ENCODE data around the gene SOAT2.

SOAT2 gene

DNA sequence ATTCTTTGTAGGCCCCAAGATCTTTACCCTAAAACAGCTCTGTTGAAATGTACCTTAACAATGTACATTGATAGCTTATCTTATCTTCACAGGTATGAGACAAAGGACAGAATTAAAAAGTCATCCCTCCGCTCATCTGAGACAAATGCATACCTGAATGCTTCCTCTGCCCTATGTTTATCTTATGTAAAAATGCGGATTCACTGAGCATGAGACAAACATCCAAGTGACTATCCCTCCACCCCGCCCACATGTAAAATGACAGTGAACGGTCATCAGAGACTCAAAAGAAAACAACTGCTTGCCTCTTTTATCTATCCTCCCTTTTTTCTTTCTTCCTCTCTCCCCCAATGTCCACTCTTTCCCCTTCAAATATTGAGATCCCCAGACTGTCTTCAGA lies 40.1 kb downstream of the SOAT2 start:
- TF ChIP-seq, protein P1, sequence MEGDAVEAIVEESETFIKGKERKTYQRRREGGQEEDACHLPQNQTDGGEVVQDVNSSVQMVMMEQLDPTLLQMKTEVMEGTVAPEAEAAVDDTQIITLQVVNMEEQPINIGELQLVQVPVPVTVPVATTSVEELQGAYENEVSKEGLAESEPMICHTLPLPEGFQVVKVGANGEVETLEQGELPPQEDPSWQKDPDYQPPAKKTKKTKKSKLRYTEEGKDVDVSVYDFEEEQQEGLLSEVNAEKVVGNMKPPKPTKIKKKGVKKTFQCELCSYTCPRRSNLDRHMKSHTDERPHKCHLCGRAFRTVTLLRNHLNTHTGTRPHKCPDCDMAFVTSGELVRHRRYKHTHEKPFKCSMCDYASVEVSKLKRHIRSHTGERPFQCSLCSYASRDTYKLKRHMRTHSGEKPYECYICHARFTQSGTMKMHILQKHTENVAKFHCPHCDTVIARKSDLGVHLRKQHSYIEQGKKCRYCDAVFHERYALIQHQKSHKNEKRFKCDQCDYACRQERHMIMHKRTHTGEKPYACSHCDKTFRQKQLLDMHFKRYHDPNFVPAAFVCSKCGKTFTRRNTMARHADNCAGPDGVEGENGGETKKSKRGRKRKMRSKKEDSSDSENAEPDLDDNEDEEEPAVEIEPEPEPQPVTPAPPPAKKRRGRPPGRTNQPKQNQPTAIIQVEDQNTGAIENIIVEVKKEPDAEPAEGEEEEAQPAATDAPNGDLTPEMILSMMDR (IDR thresholded peaks at IDR 0.05; ENCODE audit: low read depth, low read length, missing control alignments): no peak
- no peak overlapping the region for H3K4me3 ChIP-seq (ENCODE audit: low read depth, low read length)
- no peak for DNase-seq (ENCODE audit: low read depth)

- TF ChIP-seq, protein P1 (IDR thresholded peaks at IDR 0.05; ENCODE audit: low read depth, low read length, missing control alignments): no peak
- H3K4me3 ChIP-seq (ENCODE audit: low read depth, low read length): no peak overlapping the region
- DNase-seq (ENCODE audit: low read depth): no peak
Measured at GRCh38 chr12:53145383-53146260, 42.3 kb downstream of the SOAT2 start.

DNA sequence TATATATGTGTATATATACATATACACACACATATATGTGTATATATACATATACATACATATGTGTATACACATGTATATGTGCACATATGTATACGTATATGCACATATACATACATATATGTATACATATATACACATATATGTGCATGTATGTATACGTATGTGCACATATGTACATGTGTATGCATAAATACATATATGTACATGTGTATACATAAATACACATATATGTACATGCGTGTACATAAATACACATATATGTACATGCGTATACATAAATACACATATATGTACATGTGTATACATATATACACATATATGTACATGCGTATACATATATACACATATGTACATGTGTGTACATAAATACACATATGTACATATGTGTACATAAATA lies 43.9 kb downstream of the SOAT2 start:
- no peak for DNase-seq (ENCODE audit: low read depth)
- H3K4me3 ChIP-seq (ENCODE audit: low read depth, low read length): no peak overlapping the region
- TF ChIP-seq, protein P1 (IDR thresholded peaks at IDR 0.05; ENCODE audit: low read depth, low read length, missing control alignments): no peak

- no peak overlapping the region for H3K4me3 ChIP-seq (ENCODE audit: low read depth, low read length)
- TF ChIP-seq, protein P1 (IDR thresholded peaks at IDR 0.05; ENCODE audit: low read depth, low read length, missing control alignments): no peak
- DNase-seq (ENCODE audit: low read depth): no peak
Measured at GRCh38 chr12:53147653-53148052, 44.4 kb downstream of the SOAT2 start.

GRCh38 chr12:53151039-53151438 lies 47.8 kb downstream of the SOAT2 start:
- TF ChIP-seq, protein P1 (IDR thresholded peaks at IDR 0.05; ENCODE audit: low read depth, low read length, missing control alignments): no peak
- DNase-seq (ENCODE audit: low read depth): no peak
- H3K4me3 ChIP-seq (ENCODE audit: low read depth, low read length): no peak overlapping the region

- no peak overlapping the region for H3K4me3 ChIP-seq (ENCODE audit: low read depth, low read length)
- TF ChIP-seq, protein P1 (IDR thresholded peaks at IDR 0.05; ENCODE audit: low read depth, low read length, missing control alignments): no peak
- no peak for DNase-seq (ENCODE audit: low read depth)
Measured at GRCh38 chr12:53152390-53152789, 49.1 kb downstream of the SOAT2 start.

Data from GM12864 (cell line).